ENCODE results near the gene PRR23C. TPM values are rescaled to one million over a fixed set of nuclear protein-coding genes. Genes with fewer than 3 reads are reported as not detected.

PRR23C gene
- total and polyA plus RNA-seq, 5 donors from 2014 or later: not detected

DNA sequence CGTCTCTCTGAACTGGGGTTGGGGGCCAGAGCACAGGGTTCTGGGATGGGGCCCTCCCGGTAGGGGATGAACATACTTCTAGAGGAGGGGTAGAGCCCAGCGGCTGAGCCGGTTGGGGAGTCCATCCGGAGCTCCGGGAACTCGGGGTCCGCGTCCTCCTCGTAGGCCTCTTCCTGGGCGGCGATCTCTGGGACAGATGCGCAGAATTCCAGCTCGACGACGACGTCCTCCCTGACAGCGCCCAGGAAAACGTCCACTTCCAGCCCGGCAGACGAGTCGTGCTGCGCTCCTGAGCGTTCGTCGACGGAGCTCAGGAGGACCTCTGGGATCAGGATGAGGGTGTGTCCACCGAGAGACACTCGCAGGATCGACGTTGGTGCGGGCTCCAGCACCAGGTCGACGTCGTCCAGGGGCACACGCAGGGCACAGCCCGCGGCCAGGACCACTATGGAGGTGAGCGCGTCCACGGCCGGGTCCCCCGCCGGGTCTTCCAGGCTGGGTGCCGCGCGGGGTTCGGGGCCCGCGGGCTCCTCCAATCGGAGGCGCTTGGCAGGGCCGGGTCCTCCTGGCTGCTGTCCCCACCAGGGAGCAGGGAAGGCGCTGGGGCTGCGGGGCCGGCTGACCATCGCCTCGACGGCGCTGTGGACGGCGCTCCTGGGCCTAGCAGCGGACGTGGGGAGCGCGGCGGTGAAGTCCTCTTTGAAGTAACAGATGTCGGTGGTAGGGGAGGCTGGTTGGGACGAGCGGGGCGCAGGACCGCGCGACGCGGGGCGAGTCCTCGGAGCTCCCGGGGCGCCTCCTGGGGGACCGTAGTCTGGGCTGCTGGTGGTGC is 24.4 kb downstream of the PRR23C start:
- ATAC-seq (ENCODE audit: low read depth in 2 of 2): no peak

DNA sequence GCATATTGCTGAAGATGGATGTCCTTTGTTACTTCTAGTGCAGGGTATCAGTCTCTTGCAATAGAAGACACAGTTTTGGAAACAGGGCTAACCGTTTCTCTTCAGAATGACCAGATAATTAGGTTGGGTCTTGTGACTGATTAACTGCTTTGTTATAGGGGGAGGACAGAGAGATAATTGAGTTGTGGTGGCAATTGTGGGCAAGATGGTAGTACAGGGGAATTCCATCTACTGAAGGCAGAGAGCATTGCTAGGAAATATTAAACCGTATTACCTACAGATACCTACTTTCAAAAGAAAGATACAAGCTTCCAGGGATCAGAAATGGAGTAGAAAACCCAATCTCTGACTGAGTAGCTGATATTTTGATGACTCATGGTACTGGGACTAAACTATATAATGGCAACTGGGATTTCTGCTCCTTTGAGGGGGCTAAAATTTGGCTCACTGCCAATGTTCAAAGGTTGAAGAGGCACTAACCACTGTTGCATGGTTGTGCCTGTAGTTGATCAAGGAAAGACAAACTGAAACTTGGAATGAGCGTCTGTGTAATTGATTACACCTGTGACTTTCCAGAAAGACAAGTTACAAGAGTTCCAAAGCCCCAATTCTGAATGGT is 28.2 kb downstream of the PRR23C start:
- DNase-seq (no peak), ATAC-seq (ENCODE audit: low read depth in 2 of 2) (no peak)
- H3K27ac ChIP-seq (ENCODE audit: insufficient read depth, low read length, poor library complexity, severe bottlenecking): no peak overlapping the region
- peaks cover 9% of the 10 kb centered on the region for H3K27me3 Mint-ChIP-seq
- H3K27me3 ChIP-seq (ENCODE audit: control insufficient read depth, insufficient read depth, low read length): no peaks in the 10 kb centered on the region
- H3K4me3 Mint-ChIP-seq: no peak overlapping the region
- H3K4me3 ChIP-seq (ENCODE audit: low read depth, low read length): no peak overlapping the region
- H3K36me3 ChIP-seq (ENCODE audit: control insufficient read depth, insufficient read depth, low read length): no peaks in the 10 kb centered on the region
- H3K36me3 Mint-ChIP-seq: no peaks in the 10 kb centered on the region
- no peaks in the 10 kb centered on the region for H3K4me1 ChIP-seq (ENCODE audit: control insufficient read depth, insufficient read depth, low read length, poor library complexity, severe bottlenecking)
- peaks cover 0 to 14% (median 4%) of the 10 kb centered on the region in 7 donors for H3K9me3 Mint-ChIP-seq
- H3K9me3 ChIP-seq (ENCODE audit: control insufficient read depth in 2 of 2, low read length in 2 of 2): peaks cover 0 to 2% of the 10 kb centered on the region in 2 experiments
- no peaks in the 10 kb centered on the region for H3K4me1 Mint-ChIP-seq
- H3K27ac Mint-ChIP-seq: no peak overlapping the region

More for the DNA sequence above, 24.4 kb downstream of the PRR23C start:
- DNase-seq: no peak
- Histone ChIP-seq H3K4me3 (ENCODE audit: low read depth, low read length) (no peak overlapping the region), H3K27ac (ENCODE audit: insufficient read depth, low read length, poor library complexity, severe bottlenecking) (no peak overlapping the region), H3K4me1 (ENCODE audit: control insufficient read depth, insufficient read depth, low read length, poor library complexity, severe bottlenecking) (no peaks in the 10 kb centered on the region), H3K27me3 (ENCODE audit: control insufficient read depth, insufficient read depth, low read length) (no peaks in the 10 kb centered on the region), H3K36me3 (ENCODE audit: control insufficient read depth, insufficient read depth, low read length) (no peaks in the 10 kb centered on the region), H3K9me3 (ENCODE audit: control insufficient read depth in 2 of 2, low read length in 2 of 2) (no peaks in the 10 kb centered on the region)
- Mint-ChIP-seq H3K27me3 (no peaks in the 10 kb centered on the region), H3K4me3 (no peak overlapping the region), H3K9me3 (peaks cover 0 to 7% (median 3%) of the 10 kb centered on the region in 7 donors), H3K27ac (no peak overlapping the region), H3K4me1 (no peaks in the 10 kb centered on the region), H3K36me3 (no peaks in the 10 kb centered on the region)

GRCh38 chr3:139006051-139006716 is 38.5 kb downstream of the PRR23C start, which contains the start of gene PRR23A:
Gene PRR23A, minus strand, starts transcription at chr3:139006268. Its CDS starts 0 bp downstream, at chr3:139006268.
- Mint-ChIP-seq H3K36me3 (peaks cover 5% of the 10 kb centered on the region), H3K27me3 (no peaks in the 10 kb centered on the region), H3K4me3 (no peak within 1 kb of the TSS), H3K4me1 (no peaks in the 10 kb centered on the region), H3K9me3 (peaks cover 0 to 19% (median 7%) of the 10 kb centered on the region in 7 donors), H3K27ac (no peak within 1 kb of the TSS)
- DNase-seq (no peak), ATAC-seq (ENCODE audit: low read depth in 2 of 2) (no peak)
- no peaks in the 10 kb centered on the region for H3K4me1 ChIP-seq (ENCODE audit: control insufficient read depth, insufficient read depth, low read length, poor library complexity, severe bottlenecking)
- H3K27me3 ChIP-seq (ENCODE audit: control insufficient read depth, insufficient read depth, low read length): no peaks in the 10 kb centered on the region
- no peaks in the 10 kb centered on the region for H3K9me3 ChIP-seq (ENCODE audit: control insufficient read depth in 2 of 2, low read length in 2 of 2)
- H3K4me3 ChIP-seq (ENCODE audit: low read depth, low read length): no peak within 1 kb of the TSS
- no peaks in the 10 kb centered on the region for H3K36me3 ChIP-seq (ENCODE audit: control insufficient read depth, insufficient read depth, low read length)
- no peak within 1 kb of the TSS for H3K27ac ChIP-seq (ENCODE audit: insufficient read depth, low read length, poor library complexity, severe bottlenecking)

DNA sequence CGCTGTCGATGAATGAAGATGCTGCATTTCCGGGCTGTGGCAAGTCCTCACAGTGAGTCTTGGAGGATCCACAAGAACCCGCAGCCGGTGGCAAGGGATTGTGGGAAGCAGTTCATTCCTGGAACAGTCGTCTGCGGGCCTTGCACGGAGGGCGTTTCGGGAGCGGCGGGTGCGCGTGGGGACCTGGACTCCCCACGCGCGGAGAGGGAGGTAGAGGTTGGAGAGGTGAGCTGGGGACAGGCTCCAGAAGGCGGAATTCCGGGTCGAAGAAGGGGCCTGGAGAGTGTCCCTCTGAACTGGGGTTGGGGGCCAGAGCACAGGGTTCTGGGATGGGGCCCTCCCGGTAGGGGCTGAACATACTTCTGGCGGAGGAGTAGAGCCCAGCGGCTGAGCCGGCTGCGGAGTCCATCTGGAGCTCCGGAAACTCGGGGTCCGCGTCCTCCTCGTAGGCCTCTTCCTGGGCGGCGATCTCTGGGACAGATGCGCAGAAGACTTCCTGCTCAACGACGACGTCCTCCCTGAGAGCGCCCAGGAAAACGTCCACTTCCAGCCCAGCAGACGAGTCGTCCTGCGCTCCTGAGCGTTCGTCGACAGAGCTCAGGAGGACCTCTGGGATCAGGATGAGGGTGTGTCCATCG is 39.2 kb downstream of the PRR23C start:
- no peaks in the 10 kb centered on the region for H3K4me1 Mint-ChIP-seq
- H3K27ac Mint-ChIP-seq: no peak overlapping the region
- H3K9me3 ChIP-seq (ENCODE audit: control insufficient read depth in 2 of 2, low read length in 2 of 2): no peaks in the 10 kb centered on the region

GRCh38 chr3:138995706-138996105 is 49.0 kb downstream of the PRR23C start:
- no peaks in the 10 kb centered on the region for H3K36me3 Mint-ChIP-seq
- H3K36me3 ChIP-seq (ENCODE audit: control insufficient read depth, insufficient read depth, low read length): no peaks in the 10 kb centered on the region
- no peaks in the 10 kb centered on the region for H3K4me1 ChIP-seq (ENCODE audit: control insufficient read depth, insufficient read depth, low read length, poor library complexity, severe bottlenecking)
- H3K9me3 ChIP-seq (ENCODE audit: control insufficient read depth in 2 of 2, low read length in 2 of 2): no peaks in the 10 kb centered on the region
- ATAC-seq (ENCODE audit: low read depth in 2 of 2) (no peak), DNase-seq (no peak)
- no peak overlapping the region for H3K27ac Mint-ChIP-seq
- H3K4me1 Mint-ChIP-seq: no peaks in the 10 kb centered on the region
- H3K27me3 Mint-ChIP-seq: peaks cover 13% of the 10 kb centered on the region
- no peak overlapping the region for H3K27ac ChIP-seq (ENCODE audit: insufficient read depth, low read length, poor library complexity, severe bottlenecking)
- peaks cover 6% of the 10 kb centered on the region for H3K27me3 ChIP-seq (ENCODE audit: control insufficient read depth, insufficient read depth, low read length)
- peaks cover 0 to 2% (median 0%) of the 10 kb centered on the region in 7 donors for H3K9me3 Mint-ChIP-seq
- H3K4me3 ChIP-seq (ENCODE audit: low read depth, low read length): no peak overlapping the region
- no peak overlapping the region for H3K4me3 Mint-ChIP-seq

More for the DNA sequence above, 39.2 kb downstream of the PRR23C start:
- no peak for ATAC-seq (ENCODE audit: low read depth in 2 of 2)
- Mint-ChIP-seq H3K9me3 (peaks cover 0 to 23% (median 9%) of the 10 kb centered on the region in 7 donors), H3K36me3 (peaks cover 5% of the 10 kb centered on the region), H3K4me3 (no peak overlapping the region), H3K27me3 (no peaks in the 10 kb centered on the region)
- Histone ChIP-seq H3K36me3 (ENCODE audit: control insufficient read depth, insufficient read depth, low read length) (no peaks in the 10 kb centered on the region), H3K27ac (ENCODE audit: insufficient read depth, low read length, poor library complexity, severe bottlenecking) (no peak overlapping the region), H3K4me3 (ENCODE audit: low read depth, low read length) (no peak overlapping the region), H3K4me1 (ENCODE audit: control insufficient read depth, insufficient read depth, low read length, poor library complexity, severe bottlenecking) (no peaks in the 10 kb centered on the region), H3K27me3 (ENCODE audit: control insufficient read depth, insufficient read depth, low read length) (no peaks in the 10 kb centered on the region)
- DNase-seq: no peak

Other genes with a start within 250 kb of the PRR23C start
- 29.2 TPM for gene PIK3CB, start 210.0 kb downstream of the PRR23C start, total RNA-seq
- 10 to 100 TPM; 10.3 to 16.4 (median 13.3) TPM for gene PIK3CB, start 210.0 kb downstream of the PRR23C start, polyA plus RNA-seq
- gene FOXL2, start 97.8 kb downstream of the PRR23C start, total RNA-seq: not detected
- not detected for gene FOXL2, start 97.8 kb downstream of the PRR23C start, polyA plus RNA-seq
- gene FOXL2NB, start 97.7 kb downstream of the PRR23C start, total RNA-seq: not detected
- gene FOXL2NB, start 97.7 kb downstream of the PRR23C start, polyA plus RNA-seq: not detected
- gene PRR23A, start 38.6 kb downstream of the PRR23C start, total RNA-seq: not detected
- not detected for gene PRR23A, start 38.6 kb downstream of the PRR23C start, polyA plus RNA-seq
- gene PRR23B, start 24.0 kb downstream of the PRR23C start, total RNA-seq: not detected
- gene PRR23B, start 24.0 kb downstream of the PRR23C start, polyA plus RNA-seq: not detected